HepG2 (cell line): Measurements from ENCODE around the gene PSMD12. TPM values are rescaled to one million over a fixed set of nuclear protein-coding genes. Genes with fewer than 3 reads are reported as not detected.

Source experiments
- ATF7 ChIP-seq, 2 experiments: fragments of 450-650 bp in 1 of 2; sonication (generic) in 1 of 2; formaldehyde crosslinking in 1 of 2; IDR thresholded peaks; 2 replicates each; pipeline versions ENCODE4 v1.4.0 to v1.6.1; 2016 to 2020; ENCODE audit warnings: antibody characterized with exemption in 1 of 2, mild to moderate bottlenecking in 1 of 2, missing genetic modification reagents in 1 of 2
- CBX5 ChIP-seq: sonication (generic); formaldehyde crosslinking; IDR thresholded peaks from 2 replicates; pipeline ENCODE4 v1.4.0; 2020; ENCODE audit warnings: missing genetic modification reagents, borderline replicate concordance
- EZH2 ChIP-seq: conservative IDR thresholded peaks from 2 replicates; pipeline ENCODE4 v1.6.1; 2012; ENCODE audit warnings: mild to moderate bottlenecking, low read depth, low read length, moderate library complexity
- HNF4A ChIP-seq: sonication (generic); formaldehyde crosslinking; IDR thresholded peaks from 2 replicates; pipeline ENCODE4 v1.4.0; 2020; ENCODE audit warnings: missing genetic modification reagents
- MTA3 ChIP-seq: sonication (generic); formaldehyde crosslinking; IDR thresholded peaks from 2 replicates; pipeline ENCODE4 v1.4.0; 2020; ENCODE audit warnings: missing genetic modification reagents
- NAIF1 ChIP-seq: sonication (generic); formaldehyde crosslinking; IDR thresholded peaks from 2 replicates; pipeline ENCODE4 v1.5.0; 2020; ENCODE audit warnings: mild to moderate bottlenecking, missing genetic modification reagents, borderline replicate concordance
- PAF1 ChIP-seq: IDR thresholded peaks from 2 replicates; pipeline ENCODE4 v1.6.1; 2016; ENCODE audit warnings: missing genetic modification reagents, missing compliant biosample characterization
- POLR2G ChIP-seq: fragments of 200-400 bp; formaldehyde crosslinking; IDR thresholded peaks from 2 replicates; pipeline ENCODE4 v1.6.1; 2018; ENCODE audit warnings: mild to moderate bottlenecking, low read depth, low read length, moderate library complexity
- PRDM10 ChIP-seq: sonication (generic); formaldehyde crosslinking; IDR thresholded peaks from 2 replicates; pipeline ENCODE4 v1.4.0; 2020; ENCODE audit warnings: low read depth, missing genetic modification reagents
- RFXANK ChIP-seq: IDR thresholded peaks from 2 replicates; pipeline ENCODE4 v1.6.1; 2016
- SKIL ChIP-seq: sonication (generic); formaldehyde crosslinking; IDR thresholded peaks from 2 replicates; pipeline ENCODE4 v1.8.0; 2022; ENCODE audit warnings: missing genetic modification reagents, mild to moderate bottlenecking, moderate library complexity, borderline replicate concordance
- SRSF1 ChIP-seq: fragments of 200-400 bp; formaldehyde crosslinking; optimal IDR thresholded peaks from 2 replicates; pipeline ENCODE3; 2017; ENCODE audit warnings: mild to moderate bottlenecking, low read depth, low read length, moderate library complexity
- U2AF2 ChIP-seq: fragments of 200-400 bp; formaldehyde crosslinking; IDR thresholded peaks from 2 replicates; pipeline ENCODE4 v1.6.1; 2017; ENCODE audit warnings: low read depth, mild to moderate bottlenecking, low read length
- ZBTB10 ChIP-seq: sonication (generic); formaldehyde crosslinking; IDR thresholded peaks from 2 replicates; pipeline ENCODE4 v1.4.0; 2020; ENCODE audit warnings: missing genetic modification reagents, borderline replicate concordance
- ZNF230 ChIP-seq: sonication (generic); formaldehyde crosslinking; IDR thresholded peaks from 2 replicates; pipeline ENCODE4 v1.4.0; 2020; ENCODE audit warnings: mild to moderate bottlenecking, missing genetic modification reagents
- ZNF362 ChIP-seq: sonication (generic); formaldehyde crosslinking; IDR thresholded peaks from 2 replicates; pipeline ENCODE4 v1.4.0; 2020; ENCODE audit warnings: missing genetic modification reagents, mild to moderate bottlenecking, borderline replicate concordance
- ZNF431 ChIP-seq: sonication (generic); formaldehyde crosslinking; IDR thresholded peaks from 2 replicates; pipeline ENCODE4 v1.9.0; 2022; ENCODE audit warnings: missing genetic modification reagents, low read depth, mild to moderate bottlenecking, borderline replicate concordance
- ZNF570 ChIP-seq: sonication (generic); formaldehyde crosslinking; IDR thresholded peaks from 2 replicates; pipeline ENCODE4 v1.4.0; 2020; ENCODE audit warnings: mild to moderate bottlenecking, missing genetic modification reagents, borderline replicate concordance
- ZNF629 ChIP-seq: sonication (generic); formaldehyde crosslinking; conservative IDR thresholded peaks from 2 replicates; pipeline ENCODE4 v1.5.0; 2020; ENCODE audit warnings: missing genetic modification reagents
- ZNF891 ChIP-seq: sonication (generic); formaldehyde crosslinking; IDR thresholded peaks from 2 replicates; pipeline ENCODE4 v1.5.0; 2020; ENCODE audit warnings: mild to moderate bottlenecking, missing genetic modification reagents
- polyA plus RNA-seq, 8 experiments: library from polyadenylated mRNA; depleted of rRNA in 3 of 8; stranded (reverse) in 7 of 8; unstranded in 1 of 8; fragments of >200 nt; fragmentation: Illumina TruSeq in 4 of 8; extraction: Trizol in 4 of 8; gene quantifications; 2 replicates each; pipeline versions ENCODE4 v1.2.1 to v1.2.3, GENCODE V29; 2011 to 2016; ENCODE audit warnings: low read depth in 4 of 8, missing spikeins in 1 of 8, mixed read lengths in 1 of 8; ENCODE audit not compliant: insufficient read depth in 1 of 8
- total RNA-seq, 5 experiments: library from RNA; depleted of rRNA; stranded (reverse); fragments of >200 nt; fragmentation: Illumina TruSeq; extraction: Trizol; gene quantifications; 2 replicates each; pipeline ENCODE4 v1.2.3, GENCODE V29; 2016; ENCODE audit warnings: low read depth in 1 of 5

The PSMD12 gene
- total and polyA plus RNA-seq, 2 of the 13 experiments (the other 11 are each of a cell fraction or from before 2014, with no cell fraction given) = 27.4 to 71.7 TPM

- TF ChIP-seq SKIL = no peak
- no peak for TF ChIP-seq ZNF431 (CRISPR knock-in tag)
- no peak for TF ChIP-seq ATF7 (IDR thresholded peaks at IDR 0.05)
- TF ChIP-seq ATF7 (CRISPR knock-in tag; IDR thresholded peaks at IDR 0.05) = no peak
- TF ChIP-seq MTA3 (CRISPR knock-in tag) = no peak
- no peak for TF ChIP-seq U2AF2
- TF ChIP-seq ZNF891 (CRISPR knock-in tag) = no peak
- no peak for TF ChIP-seq PRDM10 (CRISPR knock-in tag)
- no peak for TF ChIP-seq SRSF1
- TF ChIP-seq NAIF1 = no peak
- no peak for TF ChIP-seq ZBTB10
- no peak for TF ChIP-seq ZNF362
- TF ChIP-seq CBX5 (CRISPR knock-in tag) = 0 out of 2 replicates have a peak, but pooled peaks have one; percentile 62
- TF ChIP-seq ZNF570 (CRISPR knock-in tag) = no peak
- TF ChIP-seq RFXANK (CRISPR knock-in tag) = no peak
- no peak for TF ChIP-seq ZNF629
- TF ChIP-seq PAF1 (CRISPR knock-in tag) = no peak
- TF ChIP-seq ZNF230 (CRISPR knock-in tag) = 0 out of 2 replicates have a peak, but pooled peaks have one; percentile 45
- no peak for TF ChIP-seq POLR2G
- no peak for TF ChIP-seq EZH2
- no peak for TF ChIP-seq HNF4A (CRISPR knock-in tag)
Observed at GRCh38 chr17:67374329-67375053, 8.1 kb upstream of the PSMD12 start (continued).
